ENCODE results near the gene NPAS1. TPM values are rescaled to one million over a fixed set of nuclear protein-coding genes. Genes with fewer than 3 reads are reported as not detected.
"Not testable (repeated sequence)": the region's sequence is repeated elsewhere in the genome, so short reads cannot be mapped to it uniquely, and the experiment has no call there.

NPAS1 gene
- total and polyA plus RNA-seq, 7 donors = 0.04 to 0.23 (median 0.18) TPM; not detected in 3

GRCh38 chr19:47074621-47075020 is 55.0 kb downstream of the NPAS1 start:
- no peaks in the 10 kb centered on the region for H3K9me3 ChIP-seq
- no peak overlapping the region for H3K27ac ChIP-seq
- DNase-seq (no peak), ATAC-seq (no peak)
- H3K4me3 ChIP-seq = no peak overlapping the region
- no peaks in the 10 kb centered on the region for H3K27me3 ChIP-seq (ENCODE audit: insufficient read depth in 3 of 3, low read length in 2 of 3)
- 83 to 86% (median 85%) methylated on average over 9 of the region's 9 CpGs for WGBS, 3 donors
- TF ChIP-seq, protein P1, sequence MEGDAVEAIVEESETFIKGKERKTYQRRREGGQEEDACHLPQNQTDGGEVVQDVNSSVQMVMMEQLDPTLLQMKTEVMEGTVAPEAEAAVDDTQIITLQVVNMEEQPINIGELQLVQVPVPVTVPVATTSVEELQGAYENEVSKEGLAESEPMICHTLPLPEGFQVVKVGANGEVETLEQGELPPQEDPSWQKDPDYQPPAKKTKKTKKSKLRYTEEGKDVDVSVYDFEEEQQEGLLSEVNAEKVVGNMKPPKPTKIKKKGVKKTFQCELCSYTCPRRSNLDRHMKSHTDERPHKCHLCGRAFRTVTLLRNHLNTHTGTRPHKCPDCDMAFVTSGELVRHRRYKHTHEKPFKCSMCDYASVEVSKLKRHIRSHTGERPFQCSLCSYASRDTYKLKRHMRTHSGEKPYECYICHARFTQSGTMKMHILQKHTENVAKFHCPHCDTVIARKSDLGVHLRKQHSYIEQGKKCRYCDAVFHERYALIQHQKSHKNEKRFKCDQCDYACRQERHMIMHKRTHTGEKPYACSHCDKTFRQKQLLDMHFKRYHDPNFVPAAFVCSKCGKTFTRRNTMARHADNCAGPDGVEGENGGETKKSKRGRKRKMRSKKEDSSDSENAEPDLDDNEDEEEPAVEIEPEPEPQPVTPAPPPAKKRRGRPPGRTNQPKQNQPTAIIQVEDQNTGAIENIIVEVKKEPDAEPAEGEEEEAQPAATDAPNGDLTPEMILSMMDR (IDR thresholded peaks at IDR 0.05) = no peak
- peaks cover 3% of the 10 kb centered on the region for H3K4me1 ChIP-seq
- intact Hi-C loops (cut with DNase I) = no loop called here
- H3K36me3 ChIP-seq (ENCODE audit: insufficient read depth in 1 of 2, low read depth in 1 of 2) = peaks cover 0 to 95% of the 10 kb centered on the region in 2 donors

- Histone ChIP-seq H3K4me3 (no peak overlapping the region), H3K27me3 (ENCODE audit: insufficient read depth in 3 of 3, low read length in 2 of 3) (no peaks in the 10 kb centered on the region), H3K27ac (no peak overlapping the region), H3K36me3 (ENCODE audit: insufficient read depth in 1 of 2, low read depth in 1 of 2) (peaks cover 0 to 95% of the 10 kb centered on the region in 2 donors), H3K4me1 (peaks cover 8% of the 10 kb centered on the region), H3K9me3 (no peaks in the 10 kb centered on the region)
- no peak for ATAC-seq
- no peak for DNase-seq
- intact Hi-C loops (cut with DNase I) = no loop called here
- TF ChIP-seq, protein P1 (IDR thresholded peaks at IDR 0.05) = no peak
- 78 to 85% (median 82%) methylated on average over 15 of the region's 15 CpGs for WGBS, 3 donors
Observed at GRCh38 chr19:47075179-47075810, 55.7 kb downstream of the NPAS1 start.

DNA sequence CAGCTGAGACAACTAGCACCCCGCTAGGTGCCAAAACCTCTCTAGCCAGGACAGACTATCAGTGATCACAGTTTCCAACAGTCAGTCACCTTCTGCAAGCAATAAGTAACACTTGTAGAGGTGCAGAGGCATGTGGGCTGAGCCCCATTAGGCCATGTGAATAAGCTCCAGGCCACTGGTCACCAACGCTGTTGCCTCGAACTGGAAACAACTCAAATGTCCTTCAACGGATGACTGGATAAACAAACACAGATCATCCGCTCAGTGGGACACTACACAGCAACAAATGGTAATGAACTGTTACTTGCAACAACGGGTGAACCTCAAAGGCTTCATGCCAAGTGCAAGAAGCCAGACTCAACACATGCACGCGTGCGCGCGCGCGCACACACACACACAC is 56.3 kb downstream of the NPAS1 start:
- H3K4me3 ChIP-seq = no peak overlapping the region
- ATAC-seq (no peak), DNase-seq (no peak)
- WGBS, 3 donors = 71 to 78% (median 74%) methylated on average over 13 of the region's 13 CpGs
- H3K36me3 ChIP-seq (ENCODE audit: insufficient read depth in 1 of 2, low read depth in 1 of 2) = peaks cover 0 to 95% of the 10 kb centered on the region in 2 donors
- H3K4me1 ChIP-seq = peaks cover 8% of the 10 kb centered on the region
- no peaks in the 10 kb centered on the region for H3K27me3 ChIP-seq (ENCODE audit: insufficient read depth in 3 of 3, low read length in 2 of 3)
- no peak overlapping the region for H3K27ac ChIP-seq
- H3K9me3 ChIP-seq = no peaks in the 10 kb centered on the region
- TF ChIP-seq, protein P1 (IDR thresholded peaks at IDR 0.05) = no peak
- intact Hi-C loops (cut with DNase I) = no loop called here

GRCh38 chr19:47078351-47078750 is 58.7 kb downstream of the NPAS1 start:
- intact Hi-C loops (cut with DNase I); H3K4me3 ChIP-seq; H3K27me3 ChIP-seq (ENCODE audit: insufficient read depth in 3 of 3, low read length in 2 of 3); H3K9me3 ChIP-seq; ATAC-seq; DNase-seq; H3K4me1 ChIP-seq; H3K27ac ChIP-seq: not testable (repeated sequence)
- WGBS, 3 donors = 90 to 98% (median 90%) methylated on average over 13 of the region's 13 CpGs
- H3K36me3 ChIP-seq (ENCODE audit: insufficient read depth in 1 of 2, low read depth in 1 of 2) = peaks cover 0 to 95% of the 10 kb centered on the region in 2 donors

- no peak for DNase-seq
- TF ChIP-seq, protein P1 (IDR thresholded peaks at IDR 0.05) = no peak
- Histone ChIP-seq H3K36me3 (ENCODE audit: insufficient read depth in 1 of 2, low read depth in 1 of 2) (peaks cover 7 to 96% of the 10 kb centered on the region in 2 donors), H3K9me3 (no peaks in the 10 kb centered on the region), H3K4me1 (peaks cover 8% of the 10 kb centered on the region), H3K4me3 (no peak overlapping the region), H3K27me3 (ENCODE audit: insufficient read depth in 3 of 3, low read length in 2 of 3) (no peaks in the 10 kb centered on the region), H3K27ac (no peak overlapping the region)
- intact Hi-C loops (cut with DNase I) = no loop called here
- no peak for ATAC-seq
- WGBS, 3 donors = 62 to 84% (median 65%) methylated on average over 6 of the region's 6 CpGs
Observed at GRCh38 chr19:47081095-47081494, 61.5 kb downstream of the NPAS1 start.

Data from psoas muscle (tissue), 8 donors.